Measurements from ENCODE around the gene SIGLEC5. TPM values are rescaled to one million over a fixed set of nuclear protein-coding genes. Genes with fewer than 3 reads are reported as not detected.
"Not testable (repeated sequence)": the region's sequence is repeated elsewhere in the genome, so short reads cannot be mapped to it uniquely, and the experiment has no call there.

Gene SIGLEC5
- total RNA-seq (2021; fragmentation: NEBNext Ultra II Directional; extraction: Animal tissue kit (Norgen Biotek cat#: 25700)): not detected in 2 replicates
- not detected in 2 replicates for polyA plus RNA-seq (2011; rRNA removed)
- not detected for polyA plus RNA-seq (2011; cell fraction: cytosol; rRNA removed)
- polyA plus RNA-seq (2011; cell fraction: nucleus; rRNA removed): not detected
- polyA plus RNA-seq (2012, experiment 1 of 2): not detected in 4 replicates
- polyA plus RNA-seq (2012, experiment 2 of 2): not detected
- not detected for polyA plus RNA-seq (2013, experiment 1 of 2)
- polyA plus RNA-seq (2013, experiment 2 of 2): not detected
- not detected in 2 replicates for polyA minus RNA-seq (2011; rRNA and poly(A)+ RNA removed)
- polyA minus RNA-seq (2011; cell fraction: cytosol; rRNA and poly(A)+ RNA removed): not detected
- polyA minus RNA-seq (2011; cell fraction: nucleus; rRNA and poly(A)+ RNA removed): not detected
- long read RNA-seq, experiment 1: 0 reads
- long read RNA-seq, experiment 2: 0 reads

- DNase-seq (ENCODE audit: low read depth in 1 of 2, low spot score in 2 of 2); H3K27ac ChIP-seq (ENCODE audit: low read depth, low read length); H4K91ac ChIP-seq (replicated peaks; ENCODE audit: insufficient read length, low read length); H3K4ac ChIP-seq (replicated peaks; ENCODE audit: insufficient read length, low read depth, low read length); H3K4me3 ChIP-seq (ENCODE audit: extremely low read depth in 1 of 4, insufficient read depth in 2 of 4, low read depth in 3 of 4, low read length in 4 of 4); H3K4me2 ChIP-seq (ENCODE audit: insufficient read depth in 1 of 2, low read depth in 2 of 2, low read length in 2 of 2); H3K79me1 ChIP-seq (ENCODE audit: low read depth, low read length); H3K18ac ChIP-seq (ENCODE audit: extremely low read depth, low read length); FAIRE-seq; H3K14ac ChIP-seq (ENCODE audit: insufficient read length); H2BK120ac ChIP-seq (replicated peaks; ENCODE audit: low read depth, low read length); H3K56ac ChIP-seq (replicated peaks; ENCODE audit: insufficient read length, low read depth, low read length); H3K23ac ChIP-seq (ENCODE audit: insufficient read length); H3K36me3 ChIP-seq (ENCODE audit: control insufficient read depth in 2 of 4, insufficient read depth in 4 of 4, low read length in 3 of 4); H2BK5ac ChIP-seq (ENCODE audit: low read depth, low read length); POLR2A ChIA-PET (ENCODE audit: partially characterized antibody); H2AK5ac ChIP-seq (ENCODE audit: low read depth, low read length); H2BK15ac ChIP-seq (ENCODE audit: low read length); H4K5ac ChIP-seq (ENCODE audit: insufficient read length, low read depth, low read length); H2AFZ ChIP-seq (ENCODE audit: low read length); H3K79me2 ChIP-seq (ENCODE audit: control insufficient read depth in 1 of 2, insufficient read depth in 2 of 2, low read length in 2 of 2); H2BK12ac ChIP-seq (ENCODE audit: low read depth, low read length); H3K4me1 ChIP-seq (replicated peaks in 1 of 4; ENCODE audit: control insufficient read depth in 3 of 4, insufficient read depth in 4 of 4, low read length in 3 of 4); H3K9ac ChIP-seq (replicated peaks in 1 of 4; ENCODE audit: extremely low read depth in 1 of 4, low read depth in 3 of 4, low read length in 3 of 4); H3K23me2 ChIP-seq (ENCODE audit: low read depth, low read length); H3K27me3 ChIP-seq (replicated peaks in 1 of 4; ENCODE audit: control insufficient read depth in 3 of 4, extremely low read depth in 1 of 4, insufficient read depth in 3 of 4, low read length in 3 of 4); H2BK20ac ChIP-seq (ENCODE audit: low read length); H4K8ac ChIP-seq (ENCODE audit: extremely low read depth, insufficient read depth, low read length); H4K20me1 ChIP-seq (replicated peaks in 1 of 2; ENCODE audit: control insufficient read depth in 1 of 2, insufficient read depth in 2 of 2, low read length in 2 of 2): not testable (repeated sequence)
- CTCF ChIA-PET (ENCODE audit: partially characterized antibody): interaction anchor here (0.7 to 1.7 kb wide), 3 partner anchors 13 to 102 kb away, joined by 3 read pairs; no protein-coding TSS in a partner anchor
- WGBS, 2 experiments (ENCODE audit: extremely low coverage in 1 of 2, insufficient coverage in 1 of 2, insufficient read length in 1 of 2, insufficient replicate concordance in 2 of 2, low coverage in 1 of 2, low lambda C conversion rate in 2 of 2, missing lambda C conversion rate in 1 of 2): 81% methylated on average over 6 of the region's 13 CpGs; no CpG with 5 or more reads in 1 of the 2 experiments
- H3K9me3 ChIP-seq (ENCODE audit: insufficient read depth in 2 of 2, low read depth in 1 of 2, low read length in 1 of 2): peaks cover 50 to 64% of the 10 kb centered on the region in 2 experiments
These were observed at the start of gene SIGLEC5 for GRCh38 chr19:51630315-51630714. Gene SIGLEC5, minus strand, starts transcription at chr19:51630401. Its CDS starts 66 bp downstream, at chr19:51630335.
